Astrocyte (in vitro differentiated cells and primary cell): ENCODE measurements around the gene SH3GL3. TPM values are rescaled to one million over a fixed set of nuclear protein-coding genes. Genes with fewer than 3 reads are reported as not detected.

Experiments
- DNase-seq: peaks from one replicate; pipeline ENCODE4 v3.0.0-alpha.2; 2010; ENCODE audit warnings: low read depth
- FAIRE-seq: peaks from 2 replicates; lab custom pipeline; 2011; peaks lifted over from hg19 to GRCh38; lab: Jason Lieb, UNC
- H2AFZ ChIP-seq: 2 replicates; pipeline ENCODE4 v1.6.0; 2012; ENCODE audit warnings: low read depth, low read length, inconsistent platforms
- H3K27ac ChIP-seq: 2 replicates; pipeline ENCODE4 v1.5.1; 2011; ENCODE audit warnings: low read depth, low read length, inconsistent platforms
- H3K27me3 ChIP-seq: 2 replicates; pipeline ENCODE4 v1.6.0; 2011; ENCODE audit warnings: low read length, inconsistent platforms; ENCODE audit not compliant: insufficient read depth
- H3K36me3 ChIP-seq: 2 replicates; pipeline ENCODE4 v1.5.1; 2011; ENCODE audit warnings: low read length, inconsistent platforms; ENCODE audit not compliant: insufficient read depth
- H3K4me1 ChIP-seq: 2 replicates; pipeline ENCODE4 v1.5.1; 2011; ENCODE audit warnings: low read length, inconsistent platforms; ENCODE audit not compliant: insufficient read depth
- H3K4me2 ChIP-seq: 2 replicates; pipeline ENCODE4 v1.6.0; 2012; ENCODE audit warnings: low read length, inconsistent platforms
- H3K4me3 ChIP-seq: 2 replicates; pipeline ENCODE4 v1.5.1; 2011; ENCODE audit warnings: low read depth, mild to moderate bottlenecking, low read length, inconsistent platforms; ENCODE audit not compliant: insufficient read depth
- H3K79me2 ChIP-seq: 2 replicates; pipeline ENCODE4 v1.6.0; 2012; ENCODE audit warnings: mild to moderate bottlenecking, low read length, inconsistent platforms; ENCODE audit not compliant: insufficient read depth
- H3K9ac ChIP-seq: 2 replicates; pipeline ENCODE4 v1.6.0; 2012; ENCODE audit warnings: mild to moderate bottlenecking, low read length, inconsistent platforms
- H3K9me3 ChIP-seq: 2 replicates; pipeline ENCODE4 v1.5.1; 2012; ENCODE audit warnings: low read depth, mild to moderate bottlenecking, low read length, inconsistent platforms; ENCODE audit not compliant: insufficient read depth
- H4K20me1 ChIP-seq: 2 replicates; pipeline ENCODE4 v1.6.0; 2012; ENCODE audit warnings: low read length, inconsistent platforms; ENCODE audit not compliant: insufficient read depth
- H3K27ac Mint-ChIP-seq: one replicate; pipeline ENCODE4 v1.8.0; 2021; ENCODE audit warnings: mild to moderate bottlenecking, mixed read lengths; ENCODE audit not compliant: unreplicated experiment
- H3K27me3 Mint-ChIP-seq: one replicate; pipeline ENCODE4 v1.8.0; 2021; ENCODE audit warnings: low read depth, mixed read lengths; ENCODE audit not compliant: unreplicated experiment
- H3K36me3 Mint-ChIP-seq: one replicate; pipeline ENCODE4 v1.8.0; 2021; ENCODE audit warnings: low read depth, mixed read lengths; ENCODE audit not compliant: unreplicated experiment
- H3K4me1 Mint-ChIP-seq: one replicate; pipeline ENCODE4 v1.8.0; 2021; ENCODE audit warnings: low read depth, mixed read lengths; ENCODE audit not compliant: unreplicated experiment
- H3K4me3 Mint-ChIP-seq: one replicate; pipeline ENCODE4 v1.8.0; 2021; ENCODE audit warnings: mild to moderate bottlenecking, moderate library complexity, mixed read lengths; ENCODE audit not compliant: unreplicated experiment
- H3K9me3 Mint-ChIP-seq: one replicate; pipeline ENCODE4 v1.8.0; 2021; ENCODE audit warnings: mild to moderate bottlenecking, mixed read lengths; ENCODE audit not compliant: unreplicated experiment
- EZH2 ChIP-seq: IDR thresholded peaks from 2 replicates; pipeline ENCODE4 v1.6.1; 2012; ENCODE audit warnings: mild to moderate bottlenecking, low read length, inconsistent platforms; ENCODE audit not compliant: insufficient read depth
- total RNA-seq: library from RNA; stranded (reverse); gene quantifications from 2 replicates; pipeline ENCODE4 v1.2.1, GENCODE V29; 2021
- TF ChIP-seq, protein P1 (sequence below): IDR thresholded peaks from 2 replicates; pipeline ENCODE4 v1.5.1; 2011; ENCODE audit warnings: low read depth, mild to moderate bottlenecking, inconsistent platforms, low read length, moderate library complexity; ENCODE audit not compliant: insufficient read depth

The SH3GL3 gene
- total RNA-seq, 1 donor from 2014 or later, result 2.7 TPM

DNA sequence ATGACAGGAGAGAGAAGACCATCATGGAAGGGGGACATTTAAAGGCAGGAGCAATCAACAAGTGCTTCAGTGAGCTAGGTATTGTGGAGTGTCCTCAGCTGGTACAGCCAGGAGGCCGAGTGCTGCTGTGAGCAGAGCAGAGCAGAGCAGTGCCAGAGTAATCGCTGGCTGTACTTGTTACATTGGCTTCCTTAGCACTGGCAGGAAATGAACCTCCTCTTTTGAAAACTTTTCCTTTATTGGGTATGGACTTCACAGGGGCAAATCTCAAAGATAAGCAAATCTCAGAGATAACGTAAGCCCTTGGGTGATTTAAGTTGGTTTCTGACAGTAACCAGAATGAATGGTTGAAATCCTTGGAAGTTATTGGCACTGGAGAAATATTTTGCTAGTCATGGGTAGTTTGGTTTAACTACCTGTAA is 2.1 kb downstream of the SH3GL3 start:
- no peaks in the 10 kb centered on the region for H3K36me3 ChIP-seq
- DNase-seq (no peak), FAIRE-seq (no peak)
- Mint-ChIP-seq H3K4me3 (no peak overlapping the region), H3K36me3 (no peaks in the 10 kb centered on the region), H3K9me3 (no peaks in the 10 kb centered on the region), H3K27ac (no peak overlapping the region), H3K4me1 (peaks cover 6% of the 10 kb centered on the region), H3K27me3 (peaks cover 12% of the 10 kb centered on the region)
- no peak overlapping the region for H3K27ac ChIP-seq
- H3K27me3 ChIP-seq, result peaks cover 15% of the 10 kb centered on the region
- TF ChIP-seq, protein P1, sequence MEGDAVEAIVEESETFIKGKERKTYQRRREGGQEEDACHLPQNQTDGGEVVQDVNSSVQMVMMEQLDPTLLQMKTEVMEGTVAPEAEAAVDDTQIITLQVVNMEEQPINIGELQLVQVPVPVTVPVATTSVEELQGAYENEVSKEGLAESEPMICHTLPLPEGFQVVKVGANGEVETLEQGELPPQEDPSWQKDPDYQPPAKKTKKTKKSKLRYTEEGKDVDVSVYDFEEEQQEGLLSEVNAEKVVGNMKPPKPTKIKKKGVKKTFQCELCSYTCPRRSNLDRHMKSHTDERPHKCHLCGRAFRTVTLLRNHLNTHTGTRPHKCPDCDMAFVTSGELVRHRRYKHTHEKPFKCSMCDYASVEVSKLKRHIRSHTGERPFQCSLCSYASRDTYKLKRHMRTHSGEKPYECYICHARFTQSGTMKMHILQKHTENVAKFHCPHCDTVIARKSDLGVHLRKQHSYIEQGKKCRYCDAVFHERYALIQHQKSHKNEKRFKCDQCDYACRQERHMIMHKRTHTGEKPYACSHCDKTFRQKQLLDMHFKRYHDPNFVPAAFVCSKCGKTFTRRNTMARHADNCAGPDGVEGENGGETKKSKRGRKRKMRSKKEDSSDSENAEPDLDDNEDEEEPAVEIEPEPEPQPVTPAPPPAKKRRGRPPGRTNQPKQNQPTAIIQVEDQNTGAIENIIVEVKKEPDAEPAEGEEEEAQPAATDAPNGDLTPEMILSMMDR, result no peak
- TF ChIP-seq EZH2, result no peak
- no peak overlapping the region for H3K9ac ChIP-seq
- no peak overlapping the region for H2AFZ ChIP-seq
- no peaks in the 10 kb centered on the region for H4K20me1 ChIP-seq
- no peak overlapping the region for H3K4me2 ChIP-seq
- H3K4me1 ChIP-seq, result peaks cover 4% of the 10 kb centered on the region
- H3K4me3 ChIP-seq, result no peak overlapping the region
- H3K9me3 ChIP-seq, result no peaks in the 10 kb centered on the region
- H3K79me2 ChIP-seq, result no peaks in the 10 kb centered on the region

DNA sequence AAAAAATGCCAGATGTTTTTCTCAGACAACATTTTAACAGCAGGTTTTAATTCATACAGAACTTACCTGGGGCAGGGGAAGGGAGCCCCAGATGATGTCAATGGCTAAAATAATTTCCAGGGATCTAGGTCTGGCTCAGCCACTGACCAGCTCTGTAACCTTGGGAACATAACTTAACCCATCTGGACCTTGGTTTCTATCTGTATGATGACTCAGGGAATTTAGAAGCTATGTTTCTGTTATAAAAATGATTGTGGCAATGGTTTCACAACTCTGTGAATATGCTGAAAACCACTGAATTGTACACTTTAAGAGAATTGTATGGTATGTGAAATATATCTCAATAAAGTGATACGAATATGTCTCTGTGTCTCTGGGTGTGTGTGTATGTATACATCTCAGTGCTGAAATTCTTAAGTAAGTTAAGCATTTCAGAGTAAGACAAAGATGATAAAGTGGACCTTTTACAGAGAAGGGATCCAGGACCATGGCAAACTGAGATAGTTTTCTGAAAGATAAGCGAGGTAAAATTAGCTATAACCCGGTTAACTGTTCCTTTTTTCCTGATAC is 2.9 kb downstream of the SH3GL3 start:
- no peaks in the 10 kb centered on the region for H3K36me3 Mint-ChIP-seq
- TF ChIP-seq, protein P1, result no peak
- no peak for TF ChIP-seq EZH2
- no peak overlapping the region for H3K4me3 Mint-ChIP-seq
- H3K9ac ChIP-seq, result no peak overlapping the region
- no peaks in the 10 kb centered on the region for H3K36me3 ChIP-seq
- no peak for DNase-seq
- H3K27ac Mint-ChIP-seq, result no peak overlapping the region
- peaks cover 6% of the 10 kb centered on the region for H3K4me1 Mint-ChIP-seq
- no peaks in the 10 kb centered on the region for H3K9me3 Mint-ChIP-seq
- H3K4me1 ChIP-seq, result peaks cover 4% of the 10 kb centered on the region
- no peaks in the 10 kb centered on the region for H3K9me3 ChIP-seq
- peaks cover 15% of the 10 kb centered on the region for H3K27me3 ChIP-seq
- FAIRE-seq, result no peak
- no peaks in the 10 kb centered on the region for H4K20me1 ChIP-seq
- peaks cover 12% of the 10 kb centered on the region for H3K27me3 Mint-ChIP-seq
- H2AFZ ChIP-seq, result no peak overlapping the region
- H3K4me2 ChIP-seq, result no peak overlapping the region
- H3K4me3 ChIP-seq, result no peak overlapping the region
- H3K79me2 ChIP-seq, result no peaks in the 10 kb centered on the region
- no peak overlapping the region for H3K27ac ChIP-seq

DNA sequence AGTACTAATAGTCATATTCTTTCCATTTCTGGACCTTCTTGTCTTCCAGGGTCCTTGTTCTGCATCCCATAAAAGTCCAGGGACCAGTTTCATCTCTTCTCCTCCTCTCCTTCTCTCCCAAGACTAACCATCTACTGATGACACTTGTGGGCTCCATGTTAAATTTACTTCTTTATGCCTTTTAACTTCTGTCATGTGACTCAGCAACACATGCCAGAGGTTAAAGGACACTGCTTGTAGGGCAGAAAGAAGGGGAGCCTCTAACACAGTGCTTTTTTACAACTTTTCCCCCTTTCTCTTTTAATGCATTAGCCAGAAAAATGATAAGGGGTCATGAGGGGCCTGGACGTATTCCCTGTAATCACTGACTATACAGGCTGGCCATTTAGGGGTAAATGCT is 10.0 kb downstream of the SH3GL3 start:
- Histone ChIP-seq H3K27ac (no peak overlapping the region), H3K4me3 (no peak overlapping the region), H3K4me1 (no peaks in the 10 kb centered on the region), H3K9ac (no peak overlapping the region), H3K4me2 (no peak overlapping the region), H3K36me3 (no peaks in the 10 kb centered on the region), H3K9me3 (no peaks in the 10 kb centered on the region), H3K27me3 (no peaks in the 10 kb centered on the region), H4K20me1 (no peaks in the 10 kb centered on the region), H3K79me2 (no peaks in the 10 kb centered on the region), H2AFZ (no peak overlapping the region)
- Mint-ChIP-seq H3K4me3 (no peak overlapping the region), H3K36me3 (no peaks in the 10 kb centered on the region), H3K9me3 (peaks cover 2% of the 10 kb centered on the region), H3K4me1 (no peaks in the 10 kb centered on the region), H3K27me3 (no peaks in the 10 kb centered on the region), H3K27ac (no peak overlapping the region)
- TF ChIP-seq, protein P1, result no peak
- TF ChIP-seq EZH2, result no peak
- DNase-seq (no peak), FAIRE-seq (no peak)
